Heart left ventricle (tissue), 13 donors: ENCODE results near the gene HHIPL1.

Source experiments
- POLR2A ChIP-seq, 2 donors: fragments of 450-650 bp; IDR thresholded peaks; one replicate each; pipeline ENCODE4 v1.6.1; 2017; ENCODE audit warnings: antibody characterized with exemption in 2 of 2, mild to moderate bottlenecking in 2 of 2, moderate library complexity in 2 of 2
- TF ChIP-seq, protein P1 (sequence below), 12 donors: fragments of 200-600 bp; sonication (generic) in 4 of 12; IDR thresholded peaks; one replicate each; pipeline versions ENCODE4 v1.5.0 to v1.8.0; 2018 to 2022; ENCODE audit warnings: antibody characterized with exemption in 12 of 12, mild to moderate bottlenecking in 5 of 12
- donor health status: ischemic (EF 13 %, LVEDD 7.1; RV severe dilation, severe dysfunction).
- donor health status: DM: no; HTN: yes; CAD: no.
- donor health status: DM: no; HTN: no; CAD: no.
- donor health status: ischemic (EF 25% LVEDD 6.9; RV normal size, moderate dysfunction).
- donor health status: ischemic (EF 25% LVEDD 5.7; RV mildly dilated, moderate dysfunction).
- donor health status: ischemic (EF 35%, LVEDD 5.7; RV mildly dilated, moderate dysfunction).
- donor health status: nonischemic (EF 11% LVEDD 7.7; RV severe dilation, severe dysfunction).
- donor health status: DM: yes; HTN: yes; CAD: no.
- donor health status: PGD.
- donor health status: ischemic (EF 29% LVEDD 5.4; RV normal size, mild dysfunction).
- donor health status: nonischemic (EF 23%, LVEDD 6.1; RV moderate dilation, normal function).

- TF ChIP-seq, protein P1, sequence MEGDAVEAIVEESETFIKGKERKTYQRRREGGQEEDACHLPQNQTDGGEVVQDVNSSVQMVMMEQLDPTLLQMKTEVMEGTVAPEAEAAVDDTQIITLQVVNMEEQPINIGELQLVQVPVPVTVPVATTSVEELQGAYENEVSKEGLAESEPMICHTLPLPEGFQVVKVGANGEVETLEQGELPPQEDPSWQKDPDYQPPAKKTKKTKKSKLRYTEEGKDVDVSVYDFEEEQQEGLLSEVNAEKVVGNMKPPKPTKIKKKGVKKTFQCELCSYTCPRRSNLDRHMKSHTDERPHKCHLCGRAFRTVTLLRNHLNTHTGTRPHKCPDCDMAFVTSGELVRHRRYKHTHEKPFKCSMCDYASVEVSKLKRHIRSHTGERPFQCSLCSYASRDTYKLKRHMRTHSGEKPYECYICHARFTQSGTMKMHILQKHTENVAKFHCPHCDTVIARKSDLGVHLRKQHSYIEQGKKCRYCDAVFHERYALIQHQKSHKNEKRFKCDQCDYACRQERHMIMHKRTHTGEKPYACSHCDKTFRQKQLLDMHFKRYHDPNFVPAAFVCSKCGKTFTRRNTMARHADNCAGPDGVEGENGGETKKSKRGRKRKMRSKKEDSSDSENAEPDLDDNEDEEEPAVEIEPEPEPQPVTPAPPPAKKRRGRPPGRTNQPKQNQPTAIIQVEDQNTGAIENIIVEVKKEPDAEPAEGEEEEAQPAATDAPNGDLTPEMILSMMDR (IDR thresholded peaks at IDR 0.05), result no peak
- TF ChIP-seq POLR2A (IDR thresholded peaks at IDR 0.05), result no peak
Measured at GRCh38 chr14:99645545-99646505, 896 bp downstream of the HHIPL1 start.
